GM21723 (cell line): Measurements from ENCODE around the gene MRGPRF.
"Not testable (repeated sequence)": the region's sequence is repeated elsewhere in the genome, so short reads cannot be mapped to it uniquely, and the experiment has no call there.

ENCODE experiments used
- ATAC-seq: cut with Tn5 transposase; IDR thresholded peaks from one replicate; pipeline ENCODE4 v1.9.1; 2021; ENCODE audit warnings: mild to moderate bottlenecking, moderate library complexity; ENCODE audit not compliant: unreplicated experiment

MRGPRF gene

DNA sequence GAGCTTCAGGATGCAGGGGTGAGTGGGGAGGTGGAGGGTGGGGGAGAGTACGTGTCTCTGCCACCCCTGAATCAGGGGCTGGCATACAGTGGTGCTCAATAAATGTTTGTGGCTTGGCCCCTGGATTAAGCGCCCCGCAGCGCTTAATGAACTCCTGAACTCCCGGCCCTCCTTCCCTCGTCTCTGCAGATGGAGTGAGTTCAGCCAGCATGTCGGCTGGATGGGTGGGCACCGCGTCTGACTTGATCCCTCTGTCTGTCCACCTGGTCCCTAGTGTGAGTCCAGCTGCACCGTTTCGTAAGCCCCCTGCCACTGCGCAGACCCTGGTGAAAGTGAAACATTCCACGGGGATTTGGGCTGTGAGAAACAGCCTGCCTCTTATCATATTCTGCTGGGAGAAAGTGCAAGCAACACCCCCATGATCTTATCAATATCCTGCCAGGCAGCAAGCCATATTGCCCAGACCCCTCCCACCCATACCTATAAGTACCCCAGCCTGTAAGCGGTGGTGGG lies 20.2 kb downstream of the MRGPRF start:
- no peak for ATAC-seq

GRCh38 chr11:68990995-68991780 lies 21.9 kb downstream of the MRGPRF start:
- ATAC-seq: no peak

GRCh38 chr11:68989936-68990606 lies 23.0 kb downstream of the MRGPRF start:
- no peak for ATAC-seq

GRCh38 chr11:68988491-68988890 lies 24.6 kb downstream of the MRGPRF start:
- no peak for ATAC-seq

GRCh38 chr11:68987211-68987610 lies 25.8 kb downstream of the MRGPRF start:
- ATAC-seq: no peak

DNA sequence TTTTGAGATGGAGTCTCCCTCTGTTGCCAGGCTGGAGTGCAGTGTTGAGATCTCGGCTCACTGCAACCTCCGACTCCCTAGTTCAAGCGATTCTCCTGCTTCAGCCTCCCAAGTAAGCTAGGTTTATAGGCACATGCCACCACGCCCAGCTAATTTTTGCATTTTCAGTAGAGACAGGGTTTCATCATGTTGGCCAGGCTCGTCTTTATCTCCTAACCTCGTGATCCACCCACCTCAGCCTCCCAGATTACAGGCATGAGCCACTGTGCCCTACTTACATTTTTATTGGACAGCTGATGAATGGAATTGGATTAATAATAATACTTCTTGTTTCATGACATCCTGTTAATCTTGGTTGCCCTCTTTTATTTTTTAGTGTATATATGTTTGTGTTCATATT lies 29.2 kb downstream of the MRGPRF start:
- ATAC-seq: no peak

- ATAC-seq: no peak
These were observed 30.9 kb downstream of the MRGPRF start for GRCh38 chr11:68982134-68982533.

GRCh38 chr11:68980776-68981065 lies 32.3 kb downstream of the MRGPRF start, which contains the start of gene MRGPRD:
MRGPRD (minus strand) TSS chr11:68980986; CDS start chr11:68980986, 0 bp downstream.
- no peak for ATAC-seq

DNA sequence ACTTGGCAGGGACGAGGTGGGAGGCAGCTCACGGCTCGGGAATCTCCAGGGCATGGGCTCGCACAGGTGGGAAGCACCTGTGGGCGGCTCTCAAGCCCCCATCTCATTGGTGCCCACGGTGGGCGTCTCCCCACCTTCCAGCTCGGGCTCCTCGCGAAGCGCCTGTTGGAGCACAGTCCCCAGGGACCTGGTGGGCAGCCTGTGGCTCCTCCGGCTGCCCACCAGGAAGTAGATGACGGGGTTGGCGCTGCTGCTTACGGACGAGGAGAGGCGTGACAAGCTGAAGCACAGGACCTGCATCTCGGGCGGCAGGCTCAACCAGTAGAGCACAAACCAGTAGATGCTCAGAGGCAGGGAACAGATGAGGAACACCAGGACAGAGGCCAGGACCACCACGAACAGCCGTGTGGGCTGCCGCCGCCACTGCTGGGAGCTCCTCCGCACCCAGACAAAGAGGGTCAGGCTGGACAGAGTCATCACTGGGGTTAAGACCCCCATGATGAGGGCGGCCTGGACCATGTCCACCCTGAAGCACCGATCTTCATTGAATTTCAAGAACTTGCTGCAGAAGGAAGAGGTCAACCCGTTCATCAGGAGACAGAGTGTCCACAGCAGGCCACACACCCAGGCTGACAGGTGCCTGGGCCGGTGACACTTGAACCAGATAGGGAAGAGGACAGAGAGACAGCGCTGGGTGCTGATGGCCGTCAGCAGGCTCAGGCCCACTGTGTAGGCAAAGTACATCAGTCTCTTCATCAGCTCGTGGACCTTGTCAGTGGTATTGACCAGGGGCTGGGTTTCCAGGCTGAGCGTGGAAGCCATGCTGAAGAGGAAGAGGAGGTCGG lies 32.9 kb downstream of the MRGPRF start:
- no peak for ATAC-seq

GRCh38 chr11:68978931-68979594 lies 34.0 kb downstream of the MRGPRF start:
- no peak for ATAC-seq

DNA sequence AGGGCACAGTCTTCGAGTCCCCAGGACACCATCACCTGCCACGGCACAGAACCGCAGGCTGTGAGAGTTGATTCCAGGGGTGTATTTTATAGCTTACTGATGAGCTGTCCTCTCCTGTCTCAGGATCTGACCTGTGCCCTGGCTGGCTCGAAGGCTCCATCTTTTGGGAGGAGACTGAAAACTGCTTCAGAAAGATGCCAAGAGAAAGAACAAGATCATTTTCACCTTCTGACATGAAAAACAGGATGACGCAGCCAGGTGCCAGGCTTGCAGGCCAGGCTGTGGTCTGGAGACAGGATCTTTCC lies 34.5 kb downstream of the MRGPRF start:
- ATAC-seq: no peak

DNA sequence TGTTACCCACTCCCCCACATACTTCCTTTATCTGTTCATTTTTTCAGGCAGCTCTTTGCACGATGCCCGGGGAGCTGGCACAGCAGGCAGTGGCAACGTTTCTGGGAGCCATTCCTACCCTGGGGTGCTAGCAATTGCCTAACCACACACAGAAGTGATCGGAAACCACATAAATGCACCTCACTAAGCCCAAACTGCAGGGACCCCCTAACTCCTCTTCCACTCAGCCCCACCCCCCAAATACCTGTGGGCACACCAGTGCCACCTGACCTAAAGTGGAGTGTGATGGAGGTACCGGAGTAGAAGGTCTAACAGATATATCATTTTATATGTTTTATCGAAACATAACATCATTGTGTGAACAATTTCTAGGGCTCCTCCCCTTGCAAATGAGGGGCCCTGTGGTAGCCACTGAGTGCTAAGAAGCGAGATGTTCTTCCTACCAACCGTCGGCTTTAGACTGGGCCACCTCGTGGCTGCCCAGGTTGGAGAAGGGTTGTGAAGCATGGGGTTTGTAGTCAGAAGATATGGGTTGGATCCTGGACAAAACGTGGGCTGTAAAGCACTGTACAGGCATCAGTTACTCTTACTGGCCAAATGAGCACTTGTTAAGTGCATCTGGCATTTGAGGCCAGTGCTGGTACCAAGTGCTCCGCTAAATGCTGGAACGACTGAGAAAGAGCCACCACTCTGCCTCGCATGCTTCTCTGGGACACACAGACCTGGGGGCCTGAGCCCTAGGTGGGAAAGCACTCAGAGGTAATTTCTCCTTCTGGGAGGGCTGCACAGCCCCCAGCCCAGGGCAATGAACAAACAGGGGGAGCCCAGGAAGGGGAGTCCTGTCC lies 35.0 kb downstream of the MRGPRF start:
- ATAC-seq: no peak

DNA sequence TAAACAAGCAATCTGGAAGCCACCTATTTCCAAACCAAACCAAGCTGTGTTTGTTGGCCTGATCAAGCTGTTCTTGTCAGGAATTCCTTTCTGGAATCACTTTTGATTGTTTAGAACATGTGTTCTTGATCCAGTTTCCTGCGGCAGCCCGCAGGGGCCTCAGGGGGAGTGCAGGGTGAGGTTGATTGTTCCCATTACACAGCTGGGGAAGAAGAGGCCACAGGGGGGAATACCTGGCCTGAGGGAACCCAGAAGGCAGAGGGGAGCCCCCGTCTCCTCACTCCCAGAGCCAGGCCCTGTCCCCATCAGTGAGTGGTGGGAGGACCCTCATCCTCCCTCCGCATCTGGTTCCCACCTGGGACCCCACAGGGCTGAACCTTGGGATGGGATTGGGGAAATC lies 36.5 kb downstream of the MRGPRF start:
- no peak for ATAC-seq

GRCh38 chr11:68976095-68976494 lies 37.0 kb downstream of the MRGPRF start:
- no peak for ATAC-seq

- no peak for ATAC-seq
These were observed 38.4 kb downstream of the MRGPRF start for GRCh38 chr11:68974421-68975194.

DNA sequence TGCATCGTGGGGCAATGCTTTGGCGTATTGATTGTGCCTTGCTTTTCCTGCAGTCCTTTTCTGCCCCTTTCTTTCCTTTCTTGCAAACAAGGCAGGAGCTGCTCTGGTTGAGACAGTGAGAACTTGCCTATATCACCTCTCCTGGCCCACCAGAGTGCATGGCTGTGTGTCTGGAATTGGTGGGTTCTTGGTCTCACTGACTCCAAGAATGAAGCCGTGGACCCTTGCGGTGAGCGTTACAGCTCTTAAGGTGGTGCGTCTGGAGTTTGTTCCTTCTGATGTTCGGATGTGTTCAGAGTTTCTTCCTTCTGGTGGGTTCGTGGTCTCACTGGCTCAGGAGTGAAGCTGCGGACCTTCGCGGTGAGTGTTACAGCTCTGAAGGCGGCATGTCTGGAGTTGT lies 39.3 kb downstream of the MRGPRF start:
- ATAC-seq: not testable (repeated sequence)

DNA sequence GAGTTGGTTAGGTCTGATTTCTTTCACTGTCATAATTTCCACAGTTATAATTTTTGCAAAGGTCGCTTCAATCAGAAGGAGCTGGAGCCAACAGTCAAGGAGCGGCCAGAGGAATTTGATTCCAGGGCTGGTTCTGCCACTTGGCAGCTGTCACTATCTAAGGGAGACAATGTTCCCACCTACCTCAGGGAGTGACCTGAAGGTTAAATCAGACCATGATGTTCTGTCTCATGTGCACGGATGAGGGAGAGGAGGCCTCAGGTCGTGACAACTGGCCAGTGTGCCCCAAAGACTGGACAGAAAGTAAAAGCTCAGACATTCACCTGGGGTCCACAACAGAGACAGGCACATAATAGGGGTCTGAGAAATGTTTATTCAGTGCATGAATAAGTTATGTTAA lies 39.8 kb downstream of the MRGPRF start:
- no peak for ATAC-seq

DNA sequence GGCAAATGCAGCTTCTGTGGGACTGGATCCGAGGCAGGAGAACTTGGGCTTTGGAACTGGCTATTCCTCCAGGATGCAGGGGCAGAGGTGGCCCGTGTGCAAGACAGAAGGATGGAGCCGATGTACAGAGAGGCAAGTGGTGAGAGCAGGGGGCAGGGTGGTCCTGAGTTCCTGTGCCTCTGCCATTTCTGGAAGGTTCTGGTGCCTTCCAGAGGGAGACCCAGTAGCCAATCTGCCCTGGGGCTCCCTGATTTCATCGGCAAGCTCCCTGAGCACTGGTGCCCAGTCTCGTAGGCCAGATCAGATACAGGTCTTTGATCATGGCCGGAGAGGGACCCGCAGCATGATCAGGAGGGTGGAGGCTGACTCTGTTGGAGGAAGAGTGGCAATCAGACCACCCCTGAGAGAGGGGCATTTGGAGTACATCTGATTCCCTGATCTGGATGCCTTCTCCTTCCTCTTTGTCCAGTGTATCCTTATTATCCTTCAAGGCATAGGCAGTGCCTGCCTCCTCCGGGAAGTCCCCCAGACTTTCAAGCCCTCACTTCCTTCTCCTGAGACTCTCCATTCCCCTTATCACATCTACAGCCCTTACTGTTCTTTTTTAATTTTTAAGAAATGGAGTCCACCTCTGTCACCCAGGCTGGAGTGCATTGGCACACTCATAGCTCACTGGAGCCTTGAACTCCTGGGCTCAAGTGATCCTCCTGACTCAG lies 42.0 kb downstream of the MRGPRF start:
- ATAC-seq: no peak

- ATAC-seq: no peak
These were observed 43.7 kb downstream of the MRGPRF start for GRCh38 chr11:68969386-68969785.
